ENCODE measurements around the gene NDUFB2.

- TF ChIP-seq CTCF (IDR thresholded peaks at IDR 0.05) (no peak), EZH2 (IDR thresholded peaks at IDR 0.05; ENCODE audit: borderline replicate concordance, insufficient read depth, low read depth, low read length, poor library complexity, severe bottlenecking) (no peak)
Observed at GRCh38 chr7:140691376-140692045, 5.0 kb upstream of the NDUFB2 start.
